Muscle of leg (tissue), 11 donors: Measurements from ENCODE around the gene KLC1. TPM values are rescaled to one million over a fixed set of nuclear protein-coding genes. Genes with fewer than 3 reads are reported as not detected.

ENCODE experiments used
- DNase-seq: peaks from one replicate; pipeline ENCODE4 v3.0.0; 2013
- H3K27ac ChIP-seq: one replicate; pipeline ENCODE4 v1.5.1; 2013; ENCODE audit warnings: mild to moderate bottlenecking, low read length, control low read depth
- H3K27me3 ChIP-seq: one replicate; pipeline ENCODE4 v1.6.1; 2013; ENCODE audit warnings: low read length; ENCODE audit not compliant: control insufficient read depth, insufficient read depth
- H3K36me3 ChIP-seq: one replicate; pipeline ENCODE4 v1.6.1; 2013; ENCODE audit warnings: low read length; ENCODE audit not compliant: control insufficient read depth, insufficient read depth
- H3K4me1 ChIP-seq: one replicate; pipeline ENCODE4 v1.6.1; 2013; ENCODE audit warnings: low read length; ENCODE audit not compliant: control insufficient read depth, insufficient read depth
- H3K4me3 ChIP-seq: one replicate; pipeline ENCODE4 v1.5.1; 2013; ENCODE audit warnings: low read length, control low read depth
- H3K9me3 ChIP-seq: replicated peaks from 2 replicates; pipeline ENCODE4 v1.6.1; 2013; ENCODE audit warnings: low read depth, low read length; ENCODE audit not compliant: control insufficient read depth
- WGBS: methylation state at CpG from one replicate; pipeline ENCODE4 v1.1.5; 2013; ENCODE audit warnings: missing lambda C conversion rate; ENCODE audit not compliant: insufficient coverage; 5-methylcytosine and 5-hydroxymethylcytosine counted together
- polyA plus RNA-seq, 8 donors: library from polyadenylated mRNA; unstranded; fragments of 120-200 nt; gene quantifications; one replicate each; pipeline versions ENCODE4 v1.2.1 to v1.2.3, GENCODE V29; 2013; ENCODE audit warnings: inconsistent platforms in 1 of 8, low replicate concordance in 1 of 8; ENCODE audit not compliant: insufficient read length in 8 of 8, insufficient read depth in 1 of 8
- total RNA-seq: library from RNA; stranded (reverse); fragments of 120-200 nt; gene quantifications from one replicate; pipeline ENCODE4 v1.2.4, GENCODE V29; 2013

The KLC1 gene
- total and polyA plus RNA-seq, 9 donors = 82.9 to 115 (median 104) TPM

GRCh38 chr14:103734081-103734888 lies 105.3 kb downstream of the KLC1 start:
- WGBS = 83% methylated on average over 21 of the region's 23 CpGs
- H3K36me3 ChIP-seq = peaks cover 55% of the 10 kb centered on the region
- no peaks in the 10 kb centered on the region for H3K27me3 ChIP-seq
- H3K27ac ChIP-seq = no peak overlapping the region
- no peak overlapping the region for H3K4me3 ChIP-seq
- H3K9me3 ChIP-seq = no peaks in the 10 kb centered on the region
- DNase-seq = no peak
- peaks cover 19% of the 10 kb centered on the region for H3K4me1 ChIP-seq

- H3K27me3 ChIP-seq = no peaks in the 10 kb centered on the region
- H3K36me3 ChIP-seq = peaks cover 52% of the 10 kb centered on the region
- H3K4me3 ChIP-seq = no peak overlapping the region
- H3K4me1 ChIP-seq = peaks cover 23% of the 10 kb centered on the region
- DNase-seq = no peak
- no peaks in the 10 kb centered on the region for H3K9me3 ChIP-seq
- WGBS = 71% methylated on average over 12 of the region's 12 CpGs
- H3K27ac ChIP-seq = peak overlapping the region; percentile 7
Measured at GRCh38 chr14:103735022-103735421, 106.0 kb downstream of the KLC1 start.

GRCh38 chr14:103735439-103735814 lies 106.4 kb downstream of the KLC1 start:
- Histone ChIP-seq H3K27ac (no peak overlapping the region), H3K36me3 (peaks cover 50% of the 10 kb centered on the region), H3K9me3 (no peaks in the 10 kb centered on the region), H3K27me3 (no peaks in the 10 kb centered on the region), H3K4me3 (no peak overlapping the region), H3K4me1 (peaks cover 23% of the 10 kb centered on the region)
- no peak for DNase-seq
- 62% methylated on average over 6 of the region's 7 CpGs for WGBS

- H3K36me3 ChIP-seq = peaks cover 52% of the 10 kb centered on the region
- H3K27ac ChIP-seq = no peak overlapping the region
Measured at GRCh38 chr14:103735815-103736545, 107.0 kb downstream of the KLC1 start.

GRCh38 chr14:103736546-103737431 lies 107.8 kb downstream of the KLC1 start:
- H3K9me3 ChIP-seq = no peaks in the 10 kb centered on the region
- H3K27me3 ChIP-seq = no peaks in the 10 kb centered on the region
- H3K36me3 ChIP-seq = peaks cover 49% of the 10 kb centered on the region
- 85% methylated on average over 5 of the region's 10 CpGs for WGBS
- H3K4me3 ChIP-seq = no peak overlapping the region
- peak; percentile 0 for DNase-seq
- peaks cover 26% of the 10 kb centered on the region for H3K4me1 ChIP-seq
- no peak overlapping the region for H3K27ac ChIP-seq

More at GRCh38 chr14:103735815-103736545, 107.0 kb downstream of the KLC1 start:
- H3K9me3 ChIP-seq = no peaks in the 10 kb centered on the region
- 74% methylated on average over 18 of the region's 22 CpGs for WGBS
- no peaks in the 10 kb centered on the region for H3K27me3 ChIP-seq
- H3K4me3 ChIP-seq = no peak overlapping the region
- peaks cover 23% of the 10 kb centered on the region for H3K4me1 ChIP-seq
- DNase-seq = no peak

- Histone ChIP-seq H3K4me3 (no peak overlapping the region), H3K9me3 (no peaks in the 10 kb centered on the region), H3K36me3 (peaks cover 45% of the 10 kb centered on the region), H3K27me3 (no peaks in the 10 kb centered on the region), H3K4me1 (peaks cover 26% of the 10 kb centered on the region), H3K27ac (no peak overlapping the region)
- DNase-seq = no peak
- WGBS = 91% methylated on average over 16 of the region's 16 CpGs
Measured at GRCh38 chr14:103737432-103738045, 108.5 kb downstream of the KLC1 start.

- Histone ChIP-seq H3K9me3 (no peaks in the 10 kb centered on the region), H3K27ac (no peak overlapping the region), H3K4me1 (peaks cover 26% of the 10 kb centered on the region), H3K36me3 (peaks cover 39% of the 10 kb centered on the region), H3K4me3 (no peak overlapping the region), H3K27me3 (no peaks in the 10 kb centered on the region)
- 72% methylated on average over 8 of the region's 10 CpGs for WGBS
- DNase-seq = no peak
Measured at GRCh38 chr14:103738166-103738565, 109.2 kb downstream of the KLC1 start.

- H3K4me1 ChIP-seq = peaks cover 26% of the 10 kb centered on the region
- DNase-seq = no peak
- H3K4me3 ChIP-seq = no peak overlapping the region
- 86% methylated on average over 33 of the region's 34 CpGs for WGBS
- H3K9me3 ChIP-seq = no peaks in the 10 kb centered on the region
- no peaks in the 10 kb centered on the region for H3K27me3 ChIP-seq
- H3K27ac ChIP-seq = no peak overlapping the region
- peaks cover 32% of the 10 kb centered on the region for H3K36me3 ChIP-seq
Measured at GRCh38 chr14:103738701-103739451, 109.9 kb downstream of the KLC1 start.

GRCh38 chr14:103739466-103739792 lies 110.4 kb downstream of the KLC1 start:
- 88% methylated on average over 6 of the region's 6 CpGs for WGBS

More at GRCh38 chr14:103739466-103739792, 110.4 kb downstream of the KLC1 start:
- peaks cover 26% of the 10 kb centered on the region for H3K36me3 ChIP-seq
- H3K27ac ChIP-seq = no peak overlapping the region
- H3K9me3 ChIP-seq = no peaks in the 10 kb centered on the region
- H3K4me1 ChIP-seq = peaks cover 26% of the 10 kb centered on the region
- no peak for DNase-seq
- H3K27me3 ChIP-seq = no peaks in the 10 kb centered on the region
- no peak overlapping the region for H3K4me3 ChIP-seq
